RPMI7951 (cell line): ENCODE data around the gene LGALS9. TPM values are rescaled to one million over a fixed set of nuclear protein-coding genes. Genes with fewer than 3 reads are reported as not detected.
A peak's percentile ranks its signal among the peaks of the same experiment; 100 is the strongest.

Experiments
- DNase-seq: peaks from one replicate; pipeline ENCODE4 v3.0.0-alpha.2; 2012; ENCODE audit warnings: low read depth
- total RNA-seq: library from RNA; depleted of rRNA; stranded (reverse); fragments of >200 nt; shearing (Covaris generic); gene quantifications from 2 replicates; pipeline ENCODE4 v1.2.3, GENCODE V29; 2014

The LGALS9 gene
- total RNA-seq, 1 experiment from 2014 or later = 7.1 TPM

DNA sequence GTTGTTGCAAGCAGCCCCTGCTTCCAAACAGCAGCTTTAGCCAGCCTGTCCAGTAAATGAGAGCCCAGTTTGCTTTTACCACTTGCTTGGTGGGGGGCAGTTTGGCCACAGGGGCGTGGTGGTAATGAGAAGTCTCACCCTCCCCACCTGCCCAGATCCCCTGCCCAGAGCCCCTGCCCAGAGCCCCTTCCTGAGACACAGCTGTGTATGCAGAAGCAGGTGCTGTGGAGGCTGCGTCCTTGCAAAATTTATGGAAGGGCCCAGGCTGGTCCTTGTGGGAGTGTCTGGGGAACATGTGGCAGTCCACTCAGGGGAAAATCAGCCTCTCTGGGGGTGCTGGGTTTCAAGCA, 27.6 kb upstream of the LGALS9 start:
- DNase-seq = no peak

DNA sequence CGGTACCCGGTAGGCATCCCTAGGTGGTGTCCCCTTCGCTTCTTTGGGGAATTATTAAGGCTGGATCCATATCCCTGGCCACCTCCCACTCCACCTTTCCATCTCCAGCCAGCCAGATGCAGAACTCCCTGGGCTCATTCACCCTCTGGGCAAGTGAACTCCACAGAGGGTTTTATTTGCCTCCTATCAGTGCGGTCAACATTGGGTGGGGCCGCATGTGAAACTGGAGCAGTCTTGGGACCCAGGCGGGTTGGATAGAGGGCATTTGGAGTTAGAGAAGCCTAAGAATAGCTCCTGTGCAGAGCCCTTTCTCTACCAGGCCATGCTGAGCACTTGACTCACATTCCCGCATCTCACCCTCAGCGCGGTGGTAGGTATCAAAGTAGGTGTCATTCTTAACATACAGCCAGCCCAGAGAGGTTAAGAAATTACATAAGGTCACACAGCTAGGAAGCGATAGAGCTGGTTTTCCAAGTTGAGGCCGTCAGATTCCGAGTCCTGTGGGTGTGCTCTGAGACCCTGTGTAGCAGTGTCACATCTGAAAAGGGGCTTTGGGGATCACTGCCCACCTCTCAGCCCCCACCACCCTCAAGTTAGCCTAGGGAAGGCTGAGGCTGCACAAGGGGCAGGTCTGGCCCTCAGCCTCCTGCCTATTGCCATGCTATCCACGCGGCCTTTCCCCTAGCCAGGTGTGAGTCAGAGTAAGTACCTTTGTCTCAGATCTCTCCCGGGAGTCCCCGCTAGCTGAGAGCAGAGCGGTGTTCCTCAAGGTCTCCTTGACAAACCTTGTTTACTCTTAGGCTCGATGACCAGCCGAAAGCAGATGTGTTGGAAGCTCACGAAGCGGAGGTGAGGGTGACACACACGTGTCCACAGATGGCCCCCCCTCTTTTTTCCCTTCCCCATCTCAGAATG, 26.9 kb upstream of the LGALS9 start:
- DNase-seq = no peak

DNA sequence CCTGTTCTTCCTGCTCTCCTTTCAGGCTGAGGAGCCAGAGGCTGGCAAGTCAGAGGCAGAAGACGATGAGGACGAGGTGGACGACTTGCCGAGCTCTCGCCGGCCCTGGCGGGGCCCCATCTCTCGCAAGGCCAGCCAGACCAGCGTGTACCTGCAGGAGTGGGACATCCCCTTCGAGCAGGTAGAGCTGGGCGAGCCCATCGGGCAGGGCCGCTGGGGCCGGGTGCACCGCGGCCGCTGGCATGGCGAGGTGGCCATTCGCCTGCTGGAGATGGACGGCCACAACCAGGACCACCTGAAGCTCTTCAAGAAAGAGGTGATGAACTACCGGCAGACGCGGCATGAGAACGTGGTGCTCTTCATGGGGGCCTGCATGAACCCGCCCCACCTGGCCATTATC, 25.6 kb upstream of the LGALS9 start:
- no peak for DNase-seq

DNA sequence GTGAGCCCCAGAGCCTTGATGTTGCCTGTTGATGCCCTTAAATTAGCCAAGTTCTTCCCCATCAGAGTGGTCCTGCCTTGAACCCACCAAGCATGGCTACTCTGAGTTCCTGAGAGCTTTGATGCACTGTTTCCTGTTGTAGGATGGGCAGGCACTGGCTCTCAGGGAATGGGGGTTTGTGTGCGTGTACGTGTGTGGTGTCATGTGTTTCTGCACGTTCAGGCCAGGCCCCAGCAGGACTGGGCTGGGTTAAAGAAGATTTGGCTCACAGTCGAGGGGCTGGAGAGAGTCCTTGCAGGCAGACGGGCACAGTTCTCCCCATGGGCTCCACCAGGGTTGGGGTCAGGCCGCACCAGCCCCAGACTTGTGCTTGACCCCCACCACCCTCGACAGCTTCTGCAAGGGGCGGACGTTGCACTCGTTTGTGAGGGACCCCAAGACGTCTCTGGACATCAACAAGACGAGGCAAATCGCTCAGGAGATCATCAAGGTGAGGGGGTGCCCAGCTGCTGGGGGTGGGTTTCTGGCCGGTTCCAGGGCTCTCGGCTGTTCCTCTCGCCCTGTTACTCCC, 23.4 kb upstream of the LGALS9 start:
- no peak for DNase-seq

DNA sequence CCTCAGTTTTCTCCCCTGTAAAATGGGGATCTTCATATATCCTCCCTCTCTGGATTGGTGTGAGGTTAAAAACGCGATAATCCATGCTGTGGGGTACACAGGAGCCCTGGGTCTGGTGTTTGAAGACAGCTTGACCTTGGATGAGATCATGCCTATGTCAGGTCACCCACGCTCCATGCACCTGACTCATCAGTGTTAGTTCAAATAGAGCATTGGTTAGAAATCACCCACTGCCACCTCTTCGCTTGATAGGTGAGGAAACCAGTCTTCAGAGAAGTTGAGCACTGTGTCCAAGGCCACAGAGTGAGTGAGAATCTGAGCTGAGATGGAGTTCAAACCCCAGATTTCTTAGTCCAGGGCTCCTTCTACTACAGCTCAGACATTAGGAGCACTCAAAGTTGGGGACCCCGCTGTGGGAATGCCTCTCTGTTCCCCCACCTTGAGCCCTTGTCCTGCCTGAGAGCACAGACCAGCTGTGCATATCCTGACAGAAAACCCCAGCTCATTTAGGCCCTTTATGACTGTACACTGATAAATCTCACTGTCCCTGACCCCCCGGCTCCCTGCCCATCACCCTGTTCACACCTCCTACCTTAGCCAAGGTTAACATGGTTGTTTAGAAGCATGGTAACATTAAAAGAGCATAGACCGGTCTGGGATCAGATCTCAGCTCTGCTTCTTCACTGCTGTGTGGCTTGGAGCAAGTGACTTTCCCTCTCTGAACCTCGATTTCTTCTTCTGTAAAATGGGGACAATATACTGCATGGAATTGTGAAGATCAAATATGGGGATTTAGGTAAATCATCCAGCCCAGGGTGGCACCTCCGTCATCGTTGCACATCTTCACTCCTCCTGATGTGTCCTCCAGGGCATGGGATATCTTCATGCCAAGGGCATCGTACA, 22.4 kb upstream of the LGALS9 start:
- no peak for DNase-seq

DNA sequence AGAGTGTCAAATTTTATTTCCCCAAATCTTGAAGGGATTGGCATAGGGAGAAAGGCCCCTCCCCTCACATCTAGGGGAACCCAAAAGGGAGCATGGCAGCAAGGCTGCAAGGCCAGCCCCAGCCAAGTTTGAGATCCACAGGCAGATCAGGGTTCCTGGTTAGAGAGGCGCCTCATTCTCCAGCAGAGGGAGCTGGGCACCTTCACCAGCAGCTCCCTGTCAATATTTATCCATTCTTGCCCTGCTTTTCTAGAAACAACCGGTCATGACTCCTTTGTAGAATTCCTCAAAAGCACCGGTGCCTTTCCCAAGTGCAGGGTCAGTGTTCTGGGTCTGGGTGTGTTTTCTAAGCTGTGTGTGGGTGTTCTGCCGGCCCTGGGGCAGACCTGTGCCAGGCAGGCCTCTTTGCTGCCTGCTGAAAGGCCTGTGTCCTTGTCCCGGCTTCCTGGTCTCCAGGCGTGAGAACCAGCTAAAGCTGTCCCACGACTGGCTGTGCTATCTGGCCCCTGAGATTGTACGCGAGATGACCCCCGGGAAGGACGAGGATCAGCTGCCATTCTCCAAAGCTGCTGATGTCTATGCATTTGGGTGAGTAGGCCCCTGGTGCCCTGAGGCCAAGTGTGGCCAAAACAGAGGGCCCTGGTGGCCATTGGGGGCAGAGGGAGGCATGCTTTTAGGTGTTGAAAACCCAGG, 21.2 kb upstream of the LGALS9 start:
- peak; percentile 32 for DNase-seq

DNA sequence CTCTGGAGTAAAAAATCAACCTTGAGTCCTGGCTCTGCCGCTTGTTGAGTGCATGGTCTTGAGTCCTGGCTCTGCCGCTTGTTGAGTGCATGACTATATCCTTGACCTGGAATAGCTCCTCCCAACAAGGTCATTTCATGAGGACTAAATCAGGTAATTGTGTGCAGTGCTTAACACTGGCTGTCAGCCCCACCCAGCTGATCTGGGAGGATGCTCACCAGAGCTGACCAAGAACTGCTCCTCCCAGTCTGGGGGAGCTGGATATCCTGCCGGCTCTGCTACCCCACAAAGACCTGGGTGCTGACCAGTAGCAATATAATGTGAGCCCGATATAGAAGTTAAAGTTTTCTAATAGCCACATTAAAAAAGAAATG, 20.7 kb upstream of the LGALS9 start:
- DNase-seq = no peak

DNA sequence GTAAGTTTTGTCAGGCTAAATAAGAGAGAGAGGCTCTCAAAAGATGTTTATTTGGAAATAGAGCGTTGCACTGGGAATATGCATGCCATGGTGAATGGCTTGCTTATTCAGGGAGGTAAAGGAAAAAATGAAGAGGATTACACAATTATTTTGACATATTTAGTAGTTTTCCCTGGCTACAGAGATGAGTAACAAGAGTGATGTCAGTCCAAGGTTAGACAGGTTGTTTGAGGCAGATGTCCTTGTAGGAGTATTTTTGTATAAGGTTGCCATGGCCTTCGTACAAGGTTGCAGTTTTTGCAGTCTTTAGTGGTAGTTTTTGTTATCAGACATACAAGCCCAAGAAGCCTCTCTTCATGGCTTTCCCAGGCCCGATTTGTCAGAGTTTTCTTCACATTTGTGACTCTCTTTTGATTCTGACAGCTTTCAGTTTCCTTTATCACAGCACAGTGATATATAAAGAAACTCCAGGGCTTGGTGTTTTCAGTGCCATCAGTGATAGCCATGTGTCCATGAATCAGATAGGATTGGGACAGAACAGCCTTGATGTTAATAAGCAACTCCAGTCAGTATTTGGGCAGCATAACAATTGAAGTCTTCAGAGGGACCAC, 18.7 kb upstream of the LGALS9 start:
- DNase-seq = no peak

DNA sequence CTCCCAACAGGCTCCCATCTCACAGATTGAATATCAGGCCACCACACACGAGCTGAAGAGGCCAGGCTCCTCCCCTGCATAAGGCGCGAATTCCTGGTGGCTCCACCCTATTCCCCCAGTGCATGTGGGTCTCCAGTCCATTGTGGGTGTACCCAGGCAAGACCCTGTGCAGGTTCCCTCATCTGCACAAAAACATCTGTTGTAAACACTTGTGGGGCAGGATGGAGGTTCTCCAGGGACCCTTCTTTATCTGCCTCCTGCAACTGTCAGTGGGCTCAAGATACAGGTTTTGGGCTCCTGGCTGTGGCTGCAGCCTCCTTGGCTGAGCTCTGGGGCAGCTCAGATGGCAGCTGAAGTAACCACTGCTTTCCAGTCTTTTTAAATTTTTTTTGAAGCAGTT, 17.6 kb upstream of the LGALS9 start:
- DNase-seq = no peak

DNA sequence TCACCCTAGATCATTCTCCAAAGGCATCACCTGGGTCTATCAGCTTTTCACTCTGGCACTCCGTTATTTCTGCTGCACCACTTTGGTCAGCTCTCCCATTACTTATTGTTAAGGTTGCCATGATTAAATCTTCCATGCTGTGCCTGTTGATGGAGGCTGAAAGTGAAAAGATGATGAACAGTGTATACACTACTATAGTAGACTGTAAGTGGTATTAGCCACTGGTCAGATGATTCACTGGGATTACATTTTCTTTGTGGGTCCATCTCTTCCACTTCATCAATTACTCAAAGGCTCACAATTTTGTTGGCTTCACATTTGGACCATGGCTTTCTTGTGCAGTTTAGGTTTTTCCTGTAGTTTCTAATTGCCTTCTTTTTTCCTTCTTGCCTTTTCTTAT, 15.9 kb upstream of the LGALS9 start:
- DNase-seq = no peak

DNA sequence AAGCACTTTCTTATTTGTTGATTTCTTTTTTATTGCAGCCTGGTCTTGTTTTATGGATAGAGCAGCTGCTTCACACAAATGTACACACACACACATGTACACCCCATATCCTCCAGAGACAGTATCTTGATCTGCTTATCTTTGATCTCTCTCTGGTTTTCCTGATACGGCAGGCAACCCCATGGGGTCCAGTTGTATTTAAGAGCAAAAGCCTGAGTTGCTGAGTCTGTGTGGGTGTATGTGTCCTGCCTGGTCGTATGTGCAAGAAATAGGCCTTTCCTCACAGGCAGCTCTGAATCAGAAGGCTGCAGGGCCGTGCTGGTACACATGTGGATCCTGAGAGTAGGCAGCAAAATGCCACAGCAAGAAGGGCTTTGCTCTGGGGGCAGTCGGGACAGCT, 14.6 kb upstream of the LGALS9 start:
- no peak for DNase-seq

DNA sequence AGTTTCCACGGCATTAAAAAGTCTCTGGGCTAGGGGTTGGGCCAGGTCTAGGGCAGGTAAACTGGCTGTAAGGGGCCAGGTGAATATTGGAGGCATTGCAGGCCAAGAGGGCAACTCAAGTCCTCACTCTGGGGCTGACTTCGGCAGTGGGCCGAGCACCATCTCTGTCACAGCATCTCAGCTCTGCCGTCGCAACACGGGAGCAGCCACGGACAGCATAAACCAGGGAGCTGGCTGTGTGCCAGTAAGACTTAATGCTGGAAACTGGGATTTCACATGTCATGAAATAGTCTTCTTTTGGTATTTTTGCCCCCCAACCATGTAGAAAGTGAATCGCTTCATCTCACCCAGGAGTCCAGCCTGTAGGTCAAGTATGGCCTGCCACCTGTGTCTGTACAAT, 12.6 kb upstream of the LGALS9 start:
- no peak for DNase-seq

DNA sequence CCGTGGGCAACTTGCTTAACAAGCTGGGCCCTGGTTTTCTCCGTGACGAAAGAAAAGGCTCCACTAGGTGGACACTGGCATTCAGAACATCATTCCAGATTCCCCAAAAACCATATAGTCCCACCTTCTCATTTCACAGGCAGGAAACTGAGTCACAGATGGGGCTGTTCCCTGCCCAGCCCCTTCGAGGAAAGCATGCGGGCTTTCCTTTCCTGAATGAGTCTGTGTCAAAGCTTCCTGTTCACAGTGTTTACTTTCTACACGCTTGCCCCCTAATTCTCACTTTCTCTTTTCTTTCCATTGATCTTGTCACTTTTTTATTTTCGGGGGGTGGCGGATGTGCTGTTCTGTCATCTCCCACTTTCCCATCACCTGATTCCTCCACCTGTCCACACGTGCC, 10.3 kb upstream of the LGALS9 start:
- DNase-seq = no peak

DNA sequence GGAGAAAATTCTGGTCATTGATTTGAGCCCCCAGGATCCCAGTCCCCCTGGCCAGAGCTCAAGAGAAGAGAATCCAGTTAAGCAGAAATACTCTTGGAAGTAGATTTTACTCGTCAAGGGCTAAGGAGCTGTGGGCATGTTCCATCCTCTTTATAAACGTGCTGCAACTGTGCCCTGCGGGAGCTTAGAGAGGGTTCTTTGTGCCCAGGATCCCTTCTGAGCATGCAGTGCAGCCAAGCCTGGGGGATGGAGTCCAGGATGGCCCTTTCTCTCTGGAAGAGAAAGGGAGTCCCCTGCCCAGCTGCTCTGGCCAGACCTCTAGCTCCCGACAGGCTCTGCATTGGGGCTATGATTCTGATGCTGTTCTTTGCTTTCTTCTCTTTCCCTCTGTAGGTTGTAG, 9.5 kb upstream of the LGALS9 start:
- DNase-seq = no peak

DNA sequence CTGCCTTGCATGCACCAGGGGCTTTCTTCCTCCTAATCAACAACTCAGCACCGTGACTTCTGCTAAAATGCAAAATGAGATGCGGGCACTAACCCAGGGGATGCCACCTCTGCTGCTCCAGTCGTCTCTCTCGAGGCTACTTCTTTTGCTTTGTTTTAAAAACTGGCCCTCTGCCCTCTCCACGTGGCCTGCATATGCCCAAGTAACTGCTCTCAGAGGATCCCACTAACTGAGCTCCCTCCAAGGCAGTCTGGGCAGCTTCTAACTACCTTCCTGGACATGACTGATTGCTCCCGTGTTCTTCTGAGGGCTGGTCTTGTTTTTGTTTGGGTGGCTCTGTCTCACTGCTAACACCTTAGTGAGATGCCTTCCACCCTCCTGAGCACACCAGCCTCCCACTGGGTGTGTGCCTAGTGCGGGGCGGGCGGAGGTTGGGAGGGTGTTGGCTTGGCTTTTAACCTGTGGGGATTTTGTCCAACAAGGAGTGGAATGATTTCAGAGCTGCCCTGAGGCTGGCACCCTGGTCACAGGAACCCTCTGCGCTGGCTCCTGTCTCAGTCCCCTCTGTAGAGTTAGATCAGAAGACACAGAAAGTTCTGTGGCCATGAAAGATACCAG, 8.9 kb upstream of the LGALS9 start:
- DNase-seq = no peak

DNA sequence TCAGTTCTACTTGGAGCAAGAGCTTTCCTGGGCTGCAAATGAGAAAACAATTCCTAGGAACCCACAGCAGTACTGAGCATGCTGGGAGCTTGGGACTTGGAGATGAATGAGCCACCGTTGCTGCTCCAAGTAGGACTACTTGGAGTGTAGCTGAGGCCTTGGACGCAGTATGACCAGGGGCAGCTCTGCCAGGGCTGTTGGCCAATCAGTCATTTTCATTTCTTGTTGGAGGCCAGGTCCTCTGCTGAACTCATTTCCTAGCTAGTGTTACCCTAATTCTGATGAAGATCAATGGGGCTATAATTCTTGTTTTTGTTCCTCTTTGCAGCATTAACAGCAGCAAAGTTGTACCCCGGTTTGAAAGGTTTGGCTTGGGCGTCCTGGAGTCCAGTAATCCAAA, 8.0 kb upstream of the LGALS9 start:
- no peak for DNase-seq

DNA sequence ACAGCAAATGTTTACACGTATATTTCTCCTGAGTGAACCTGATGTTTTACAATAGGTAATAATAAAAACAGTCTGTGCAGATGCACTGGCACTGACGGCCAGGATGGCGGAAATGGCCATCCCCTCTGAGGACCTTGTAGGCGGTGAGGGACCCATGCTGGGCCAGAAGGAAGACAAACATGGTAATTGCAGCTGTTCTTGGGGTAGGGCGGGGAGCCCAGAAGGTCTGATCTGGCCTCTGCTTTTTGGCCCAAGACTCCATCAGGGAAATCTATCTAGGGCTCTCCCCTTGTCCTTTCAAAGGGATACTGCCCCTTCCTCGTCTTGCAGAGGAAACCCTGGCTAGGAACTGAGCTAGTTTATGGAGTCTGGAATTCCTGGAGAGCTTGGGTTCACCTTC, 7.4 kb upstream of the LGALS9 start:
- DNase-seq = no peak

DNA sequence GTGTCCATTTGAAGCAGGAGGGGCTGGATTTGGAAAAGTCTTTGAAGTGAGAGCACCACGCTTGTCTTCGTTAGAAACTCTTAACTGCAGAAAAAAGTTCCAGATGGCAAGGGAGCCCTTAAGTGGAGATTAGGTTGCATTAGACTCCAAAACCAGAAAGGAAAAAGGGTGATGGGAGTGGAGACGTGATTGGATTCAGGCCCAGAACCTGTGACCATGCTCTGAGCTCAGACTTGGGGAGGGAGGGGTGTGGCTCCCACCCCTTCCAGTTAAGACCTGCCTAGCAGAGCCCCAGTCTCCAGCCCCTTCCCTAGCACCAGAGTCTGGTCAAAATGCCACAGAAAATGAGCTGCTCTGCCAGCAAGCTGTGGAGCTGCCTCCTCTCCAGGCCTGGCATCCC, 6.4 kb upstream of the LGALS9 start:
- DNase-seq = no peak

DNA sequence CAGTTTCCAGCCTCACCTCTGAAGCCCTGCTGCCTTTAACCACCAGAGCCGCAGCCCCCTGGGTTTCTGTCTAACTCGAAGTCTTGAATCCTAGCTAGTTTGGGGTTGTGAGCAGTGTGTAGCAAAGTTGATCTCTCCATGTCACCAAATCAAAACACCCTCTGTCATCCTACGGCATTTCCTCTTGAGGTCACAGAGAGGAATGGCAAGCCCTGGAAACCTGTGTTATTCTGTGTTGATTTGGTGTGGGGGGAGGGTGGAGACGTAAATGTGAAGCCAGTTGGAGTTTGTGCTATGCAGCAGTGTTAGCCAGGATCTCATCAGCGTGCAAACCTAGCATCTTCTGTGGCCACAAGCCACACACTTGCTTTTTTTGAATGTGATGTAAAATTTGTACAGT, 5.1 kb upstream of the LGALS9 start:
- DNase-seq = no peak

DNA sequence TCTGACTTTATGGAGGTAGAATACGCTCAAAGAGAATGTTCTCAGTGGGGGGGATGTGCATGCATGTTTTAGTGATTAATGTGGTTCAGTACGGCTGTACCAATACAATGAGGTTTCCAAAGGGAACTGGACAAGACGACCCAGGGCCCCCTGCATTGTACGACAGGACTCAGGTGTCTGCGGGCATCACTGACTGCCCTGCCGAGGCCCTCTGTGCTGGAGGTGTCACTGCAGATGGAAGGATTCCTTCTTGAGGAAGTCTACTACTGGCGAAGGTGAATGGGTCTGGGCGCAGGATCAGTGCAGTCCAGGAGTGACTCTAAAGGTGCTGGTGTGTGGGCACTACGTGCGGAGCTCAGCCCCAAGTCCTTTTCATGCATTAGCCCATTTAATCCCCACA, 3.5 kb upstream of the LGALS9 start:
- no peak for DNase-seq

DNA sequence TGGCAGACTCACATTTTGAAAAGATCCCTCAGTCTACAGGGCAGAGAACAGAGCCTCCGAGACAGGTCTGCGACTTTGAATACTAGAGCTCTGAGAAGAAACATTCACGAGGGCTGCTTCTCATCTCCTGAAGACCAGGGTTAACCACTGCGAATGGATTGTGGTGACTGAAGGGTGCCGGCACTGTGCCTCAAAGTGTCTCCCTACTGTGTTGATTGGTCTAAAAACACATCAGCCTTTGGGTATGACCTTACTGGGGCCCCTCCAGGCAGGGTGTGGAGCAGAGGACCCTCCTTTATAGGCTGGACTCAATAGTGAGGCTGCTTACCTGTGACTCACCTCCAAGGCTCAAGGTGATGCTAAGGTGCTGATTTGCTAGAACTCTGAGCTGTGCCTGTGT, 2.6 kb upstream of the LGALS9 start:
- DNase-seq = no peak
